ENCODE data around the gene KAT8. TPM values are rescaled to one million over a fixed set of nuclear protein-coding genes. Genes with fewer than 3 reads are reported as not detected.
A peak's percentile ranks its signal among the peaks of the same experiment; 100 is the strongest.

Gene KAT8
- polyA plus RNA-seq, 3 donors, result 34.5 to 136 (median 42.0) TPM

DNA sequence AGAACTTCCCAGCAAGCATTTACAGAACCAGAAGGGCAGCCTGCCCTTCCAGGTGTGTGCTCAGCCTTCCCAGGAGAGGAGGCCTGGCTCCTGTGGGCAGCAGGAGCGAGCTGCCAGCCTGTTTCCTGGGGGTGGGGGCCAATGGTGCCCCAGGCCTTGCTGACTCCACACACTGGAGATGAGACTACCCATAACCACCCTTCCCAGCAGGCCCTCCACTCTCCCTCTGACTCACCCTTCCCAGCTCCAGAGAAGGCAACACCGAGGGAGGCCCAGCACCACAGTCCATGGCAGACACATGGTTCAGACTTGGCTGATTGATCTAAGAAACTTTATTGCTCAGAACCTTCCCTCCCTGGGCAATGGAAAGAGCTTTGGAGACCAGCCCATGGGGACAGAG, 26.9 kb upstream of the KAT8 start:
- Histone ChIP-seq H3K4me1 (ENCODE audit: control insufficient read depth in 1 of 2, insufficient read depth in 2 of 2, low read length in 2 of 2) (peaks cover 22% of the 10 kb centered on the region in 2 donors), H3K79me2 (ENCODE audit: insufficient read depth, low read length) (peaks cover 24% of the 10 kb centered on the region), H2AFZ (ENCODE audit: insufficient read depth, low read depth, low read length, poor library complexity, severe bottlenecking) (no peak overlapping the region), H3K36me3 (replicated peaks in 1 of 2; ENCODE audit: control insufficient read depth in 1 of 2, insufficient read depth in 2 of 2, low read length in 2 of 2) (peaks cover 18 to 48% of the 10 kb centered on the region in 2 donors), H3K27me3 (ENCODE audit: control insufficient read depth in 2 of 2, insufficient read depth in 2 of 2, low read length in 2 of 2) (no peaks in the 10 kb centered on the region), H4K20me1 (ENCODE audit: insufficient read depth, low read length) (peaks cover 4% of the 10 kb centered on the region), H3K9ac (ENCODE audit: insufficient read depth, low read length, poor library complexity, severe bottlenecking) (no peak overlapping the region), H3K9me3 (replicated peaks in 1 of 2; ENCODE audit: control insufficient read depth in 1 of 2, insufficient read depth in 1 of 2, low read length in 2 of 2) (no peaks in the 10 kb centered on the region), H3K4me2 (replicated peaks; ENCODE audit: extremely low read depth, low read length, poor library complexity, severe bottlenecking) (no peak overlapping the region), H3K27ac (ENCODE audit: low read depth in 1 of 2, low read length in 2 of 2) (no peak overlapping the region), H3K4me3 (replicated peaks in 1 of 3; ENCODE audit: low read depth in 2 of 3, low read length in 3 of 3) (no peak overlapping the region)
- Mint-ChIP-seq H3K4me3 (no peak overlapping the region), H3K36me3 (peaks cover 25 to 45% of the 10 kb centered on the region in 2 donors), H3K27me3 (ENCODE audit: low read depth in 3 of 3) (peaks cover 0 to 3% (median 0%) of the 10 kb centered on the region in 3 donors), H3K27ac (peak overlapping the region in 3 of 7 donors; percentile 47 to 75 (median 47)), H3K9me3 (no peaks in the 10 kb centered on the region), H3K4me1 (peaks cover 18% of the 10 kb centered on the region)
- TF ChIP-seq, protein P1, sequence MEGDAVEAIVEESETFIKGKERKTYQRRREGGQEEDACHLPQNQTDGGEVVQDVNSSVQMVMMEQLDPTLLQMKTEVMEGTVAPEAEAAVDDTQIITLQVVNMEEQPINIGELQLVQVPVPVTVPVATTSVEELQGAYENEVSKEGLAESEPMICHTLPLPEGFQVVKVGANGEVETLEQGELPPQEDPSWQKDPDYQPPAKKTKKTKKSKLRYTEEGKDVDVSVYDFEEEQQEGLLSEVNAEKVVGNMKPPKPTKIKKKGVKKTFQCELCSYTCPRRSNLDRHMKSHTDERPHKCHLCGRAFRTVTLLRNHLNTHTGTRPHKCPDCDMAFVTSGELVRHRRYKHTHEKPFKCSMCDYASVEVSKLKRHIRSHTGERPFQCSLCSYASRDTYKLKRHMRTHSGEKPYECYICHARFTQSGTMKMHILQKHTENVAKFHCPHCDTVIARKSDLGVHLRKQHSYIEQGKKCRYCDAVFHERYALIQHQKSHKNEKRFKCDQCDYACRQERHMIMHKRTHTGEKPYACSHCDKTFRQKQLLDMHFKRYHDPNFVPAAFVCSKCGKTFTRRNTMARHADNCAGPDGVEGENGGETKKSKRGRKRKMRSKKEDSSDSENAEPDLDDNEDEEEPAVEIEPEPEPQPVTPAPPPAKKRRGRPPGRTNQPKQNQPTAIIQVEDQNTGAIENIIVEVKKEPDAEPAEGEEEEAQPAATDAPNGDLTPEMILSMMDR (IDR thresholded peaks at IDR 0.05), result no peak
- no peak for DNase-seq
- WGBS (ENCODE audit: insufficient coverage), result no CpG with 5 or more reads among the region's 2 CpGs
- intact Hi-C loops (cut with micrococcal nuclease), result loop anchor here in 1 of 2 donors (5.0 to 10.0 kb wide), 3 partner anchors 54 to 136 kb away; partner anchors contain the start of genes SETD1A and STX4

DNA sequence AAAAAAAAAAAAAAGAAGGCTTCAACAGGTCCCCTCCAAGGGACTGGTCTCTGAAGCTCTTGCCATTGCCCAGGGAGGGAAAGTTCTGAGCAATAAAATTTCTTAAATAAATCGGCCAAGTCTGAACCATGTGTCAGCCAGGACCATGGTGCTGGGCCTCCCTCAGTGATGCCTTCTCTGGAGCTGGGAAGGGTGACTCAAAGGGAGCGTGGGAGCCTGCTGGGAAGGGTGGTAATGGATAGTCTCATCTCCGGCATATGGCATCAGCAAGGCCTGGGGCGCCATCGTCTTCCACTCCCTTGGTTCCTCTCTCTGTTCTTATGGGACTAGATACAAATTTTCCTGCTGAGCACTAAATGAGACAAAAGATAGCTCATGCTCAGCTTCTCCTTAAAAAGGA, 25.1 kb upstream of the KAT8 start:
- no peak overlapping the region for H2AFZ ChIP-seq (ENCODE audit: insufficient read depth, low read depth, low read length, poor library complexity, severe bottlenecking)
- no peaks in the 10 kb centered on the region for H3K9me3 ChIP-seq (replicated peaks in 1 of 2; ENCODE audit: control insufficient read depth in 1 of 2, insufficient read depth in 1 of 2, low read length in 2 of 2)
- H3K27ac Mint-ChIP-seq, result peak overlapping the region in 1 of 7 donors; percentile 57
- H4K20me1 ChIP-seq (ENCODE audit: insufficient read depth, low read length), result peaks cover 4% of the 10 kb centered on the region
- TF ChIP-seq, protein P1 (IDR thresholded peaks at IDR 0.05), result no peak
- peaks cover 0 to 2% (median 0%) of the 10 kb centered on the region in 7 donors for H3K9me3 Mint-ChIP-seq
- no peaks in the 10 kb centered on the region for H3K27me3 ChIP-seq (ENCODE audit: control insufficient read depth in 2 of 2, insufficient read depth in 2 of 2, low read length in 2 of 2)
- H3K27me3 Mint-ChIP-seq (ENCODE audit: low read depth in 3 of 3), result peaks cover 0 to 3% (median 1%) of the 10 kb centered on the region in 3 donors
- no peak overlapping the region for H3K4me3 Mint-ChIP-seq
- H3K9ac ChIP-seq (ENCODE audit: insufficient read depth, low read length, poor library complexity, severe bottlenecking), result no peak overlapping the region
- H3K79me2 ChIP-seq (ENCODE audit: insufficient read depth, low read length), result peaks cover 24% of the 10 kb centered on the region
- WGBS (ENCODE audit: insufficient coverage), result 100% methylated on average over 1 of the region's 5 CpGs
- peaks cover 22 to 36% of the 10 kb centered on the region in 2 donors for H3K36me3 Mint-ChIP-seq
- no peak overlapping the region for H3K4me2 ChIP-seq (replicated peaks; ENCODE audit: extremely low read depth, low read length, poor library complexity, severe bottlenecking)
- H3K36me3 ChIP-seq (replicated peaks in 1 of 2; ENCODE audit: control insufficient read depth in 1 of 2, insufficient read depth in 2 of 2, low read length in 2 of 2), result peaks cover 14 to 31% of the 10 kb centered on the region in 2 donors
- no peak overlapping the region for H3K4me3 ChIP-seq (replicated peaks in 1 of 3; ENCODE audit: low read depth in 2 of 3, low read length in 3 of 3)
- H3K4me1 Mint-ChIP-seq, result peaks cover 21% of the 10 kb centered on the region
- H3K27ac ChIP-seq (ENCODE audit: low read depth in 1 of 2, low read length in 2 of 2), result no peak overlapping the region
- peaks cover 25 to 29% of the 10 kb centered on the region in 2 donors for H3K4me1 ChIP-seq (ENCODE audit: control insufficient read depth in 1 of 2, insufficient read depth in 2 of 2, low read length in 2 of 2)
- DNase-seq, result no peak
- intact Hi-C loops (cut with micrococcal nuclease), result loop anchor here in 1 of 2 donors (5.0 to 10.0 kb wide), 3 partner anchors 52 to 138 kb away; partner anchors contain the start of genes SETD1A and STX4
